H9 (cell line): ENCODE results near the gene AFDN. TPM values are rescaled to one million over a fixed set of nuclear protein-coding genes. Genes with fewer than 3 reads are reported as not detected.

ENCODE experiments used
- DNase-seq: peaks from one replicate; pipeline ENCODE4 v3.0.0-alpha.2; 2017
- H2AFZ ChIP-seq: one replicate; pipeline ENCODE4 v1.6.1; 2013; ENCODE audit warnings: mild to moderate bottlenecking, low read length, control low read depth, moderate library complexity
- H2AK5ac ChIP-seq: 2 replicates; pipeline ENCODE4 v1.6.1; 2013; ENCODE audit warnings: low read length, control low read depth, mixed read lengths; ENCODE audit not compliant: insufficient read length
- H2BK120ac ChIP-seq: one replicate; pipeline ENCODE4 v1.6.1; 2013; ENCODE audit warnings: low read depth, mild to moderate bottlenecking, low read length, control low read depth, inconsistent platforms; ENCODE audit not compliant: poor library complexity, severe bottlenecking
- H2BK12ac ChIP-seq: 2 replicates; pipeline ENCODE4 v1.6.1; 2013; ENCODE audit warnings: low read length, control low read depth, mixed read lengths, low read depth; ENCODE audit not compliant: insufficient read length
- H2BK15ac ChIP-seq: 2 replicates; pipeline ENCODE4 v1.6.1; 2013; ENCODE audit warnings: low read depth, low read length, control low read depth
- H2BK20ac ChIP-seq: one replicate; pipeline ENCODE4 v1.6.1; 2013; ENCODE audit warnings: low read depth, mild to moderate bottlenecking, low read length, control low read depth, inconsistent platforms; ENCODE audit not compliant: poor library complexity, severe bottlenecking
- H2BK5ac ChIP-seq: 2 replicates; pipeline ENCODE4 v1.6.1; 2013; ENCODE audit warnings: low read length, control low read depth, mixed read lengths; ENCODE audit not compliant: insufficient read length
- H3K14ac ChIP-seq: 2 replicates; pipeline ENCODE4 v1.6.1; 2013; ENCODE audit warnings: low read length, control low read depth; ENCODE audit not compliant: insufficient read depth
- H3K18ac ChIP-seq: 2 replicates; pipeline ENCODE4 v1.6.1; 2013; ENCODE audit warnings: low read depth, mild to moderate bottlenecking, mixed read lengths, low read length, control low read depth; ENCODE audit not compliant: insufficient read length
- H3K23ac ChIP-seq: 2 replicates; pipeline ENCODE4 v1.6.1; 2013; ENCODE audit warnings: low read length, control low read depth, mixed read lengths, low read depth; ENCODE audit not compliant: insufficient read length
- H3K23me2 ChIP-seq: 2 replicates; pipeline ENCODE4 v1.6.1; 2013; ENCODE audit warnings: low read depth, mild to moderate bottlenecking, mixed read lengths, low read length, control low read depth; ENCODE audit not compliant: insufficient read length, poor library complexity, severe bottlenecking
- H3K27ac ChIP-seq: 2 replicates; pipeline ENCODE4 v1.5.1; 2013; ENCODE audit warnings: low read length, control low read depth, mixed read lengths, low read depth; ENCODE audit not compliant: insufficient read length
- H3K27me3 ChIP-seq: 2 replicates; pipeline ENCODE4 v1.6.1; 2013; ENCODE audit warnings: low read length, control low read depth, inconsistent platforms; ENCODE audit not compliant: insufficient read depth
- H3K4ac ChIP-seq: 2 replicates; pipeline ENCODE4 v1.6.1; 2013; ENCODE audit warnings: low read depth, mild to moderate bottlenecking, control low read depth, inconsistent platforms, low read length, moderate library complexity
- H3K4me1 ChIP-seq: 2 replicates; pipeline ENCODE4 v1.6.1; 2013; ENCODE audit warnings: low read length, control low read depth, inconsistent platforms; ENCODE audit not compliant: insufficient read depth
- H3K4me2 ChIP-seq: 2 replicates; pipeline ENCODE4 v1.6.1; 2013; ENCODE audit warnings: low read length, control low read depth, mixed read lengths; ENCODE audit not compliant: insufficient read length, insufficient read depth
- H3K56ac ChIP-seq: 2 replicates; pipeline ENCODE4 v1.6.1; 2013; ENCODE audit warnings: low read depth, mild to moderate bottlenecking, mixed read lengths, low read length, control low read depth; ENCODE audit not compliant: insufficient read length
- H3K79me1 ChIP-seq: 2 replicates; pipeline ENCODE4 v1.6.1; 2013; ENCODE audit warnings: low read depth, mild to moderate bottlenecking, moderate library complexity, low read length, control low read depth, inconsistent platforms; ENCODE audit not compliant: insufficient read depth, poor library complexity, severe bottlenecking
- H3K79me2 ChIP-seq: 2 replicates; pipeline ENCODE4 v1.6.1; 2013; ENCODE audit warnings: low read length, control low read depth, inconsistent platforms; ENCODE audit not compliant: insufficient read depth
- H3K9ac ChIP-seq: 2 replicates; pipeline ENCODE4 v1.6.1; 2013; ENCODE audit warnings: low read length, control low read depth, mixed read lengths; ENCODE audit not compliant: insufficient read length; ENCODE audit errors: extremely low read depth
- H3K9me3 ChIP-seq: one replicate; pipeline ENCODE4 v1.6.1; 2013; ENCODE audit warnings: low read depth, low read length, inconsistent platforms; ENCODE audit not compliant: control insufficient read depth
- H3T11ph ChIP-seq: one replicate; pipeline ENCODE4 v1.6.1; 2013; ENCODE audit warnings: mild to moderate bottlenecking, low read length, control low read depth, inconsistent platforms
- H4K20me1 ChIP-seq: one replicate; pipeline ENCODE4 v1.6.1; 2013; ENCODE audit not compliant: control insufficient read depth, insufficient read length, insufficient read depth
- H4K5ac ChIP-seq: 2 replicates; pipeline ENCODE4 v1.6.1; 2013; ENCODE audit warnings: low read depth, mild to moderate bottlenecking, mixed read lengths, low read length, control low read depth; ENCODE audit not compliant: insufficient read length
- H4K8ac ChIP-seq: replicated peaks from 2 replicates; pipeline ENCODE4 v1.6.1; 2013; ENCODE audit warnings: low read length, control low read depth, mixed read lengths, low read depth; ENCODE audit not compliant: insufficient read length
- H4K91ac ChIP-seq: 2 replicates; pipeline ENCODE4 v1.6.1; 2013; ENCODE audit warnings: low read depth, mild to moderate bottlenecking, moderate library complexity, mixed read lengths, low read length, control low read depth; ENCODE audit not compliant: insufficient read length
- H3K27ac Mint-ChIP-seq, 3 experiments: 2 replicates in 2 of 3; 3 replicates in 1 of 3; pipeline ENCODE4 v1.8.0; 2020 to 2021; ENCODE audit warnings: mixed read lengths in 3 of 3, mild to moderate bottlenecking in 1 of 3, moderate library complexity in 1 of 3
- H3K27me3 Mint-ChIP-seq: 2 replicates; pipeline ENCODE4 v1.8.0; 2021; ENCODE audit warnings: low read depth, mild to moderate bottlenecking, moderate library complexity, mixed read lengths
- H3K36me3 Mint-ChIP-seq, 3 experiments: 2 replicates in 2 of 3; 3 replicates in 1 of 3; pipeline ENCODE4 v1.8.0; 2020 to 2021; ENCODE audit warnings: low read depth in 3 of 3, mixed read lengths in 3 of 3; ENCODE audit not compliant: insufficient read depth in 1 of 3
- H3K4me1 Mint-ChIP-seq, 2 experiments: 2 replicates each; pipeline ENCODE4 v1.8.0; 2020; ENCODE audit warnings: mixed read lengths in 2 of 2
- H3K4me3 Mint-ChIP-seq, 2 experiments: 2 replicates in 1 of 2; 3 replicates in 1 of 2; pipeline ENCODE4 v1.8.0; 2020 to 2021; ENCODE audit warnings: mild to moderate bottlenecking in 2 of 2, mixed read lengths in 2 of 2, moderate library complexity in 1 of 2
- H3K9me3 Mint-ChIP-seq, 2 experiments: 2 replicates in 1 of 2; 3 replicates in 1 of 2; pipeline ENCODE4 v1.8.0; 2020; ENCODE audit warnings: mild to moderate bottlenecking in 2 of 2, mixed read lengths in 2 of 2, moderate library complexity in 1 of 2
- CTCF ChIP-seq: fragments of 200-600 bp; sonication (generic); conservative IDR thresholded peaks from 3 replicates; pipeline ENCODE4 v1.8.0; 2021; ENCODE audit warnings: antibody characterized with exemption, mild to moderate bottlenecking
- WGBS: extraction: QIAGEN DNeasy Blood & Tissue Kit; methylation state at CpG from one replicate; pipeline ENCODE4 v1.1.7; 2013; ENCODE audit warnings: missing lambda C conversion rate, low lambda C conversion rate, mixed read lengths; ENCODE audit not compliant: insufficient read length; ENCODE audit errors: extremely low coverage; 5-methylcytosine and 5-hydroxymethylcytosine counted together
- total RNA-seq: library from RNA; stranded (reverse); gene quantifications from 2 replicates; pipeline ENCODE4 v1.2.1, GENCODE V29; 2021

AFDN gene
- total RNA-seq, 1 experiment from 2014 or later: 157 TPM

- WGBS: no CpG with 5 or more reads among the region's 3 CpGs
- H3K27me3 Mint-ChIP-seq: no peaks in the 10 kb centered on the region; the same call in 1 of the 2 replicates
- H3K23ac ChIP-seq: no peak overlapping the region
- peaks cover 0 to 5% of the 10 kb centered on the region in 2 experiments; a peak in 2 of 4 replicates for H3K4me1 Mint-ChIP-seq
- no peak overlapping the region for H3T11ph ChIP-seq
- H3K9ac ChIP-seq: no peak overlapping the region
- no peaks in the 10 kb centered on the region; the same call in 1 of the 2 replicates for H3K4me1 ChIP-seq
- no peak overlapping the region for H2BK12ac ChIP-seq
- no peak for DNase-seq
- no peaks in the 10 kb centered on the region for H3K9me3 ChIP-seq
- peaks cover 0 to 10% (median 3%) of the 10 kb centered on the region in 3 experiments; a peak in 5 of 7 replicates for H3K36me3 Mint-ChIP-seq
- peaks cover 14 to 17% of the 10 kb centered on the region in 2 experiments for H3K9me3 Mint-ChIP-seq
- no peak overlapping the region for H3K4me3 Mint-ChIP-seq
- TF ChIP-seq CTCF: no peak
- no peak overlapping the region for H3K27ac ChIP-seq
- no peak overlapping the region for H3K4me2 ChIP-seq
- H2AFZ ChIP-seq: no peak overlapping the region
- no peak overlapping the region for H3K56ac ChIP-seq
- no peaks in the 10 kb centered on the region for H3K23me2 ChIP-seq
- H2BK5ac ChIP-seq: no peak overlapping the region
- no peak overlapping the region; a peak in 1 of 7 replicates for H3K27ac Mint-ChIP-seq
- H2AK5ac ChIP-seq: no peak overlapping the region
- no peak overlapping the region for H3K14ac ChIP-seq
- H4K5ac ChIP-seq: no peak overlapping the region
- no peaks in the 10 kb centered on the region for H4K20me1 ChIP-seq
- no peak overlapping the region for H4K8ac ChIP-seq
- no peak overlapping the region for H2BK20ac ChIP-seq
- H2BK120ac ChIP-seq: no peak overlapping the region
- H3K79me2 ChIP-seq: no peaks in the 10 kb centered on the region
- no peaks in the 10 kb centered on the region for H3K79me1 ChIP-seq
- H3K4ac ChIP-seq: no peak overlapping the region
- no peak overlapping the region for H4K91ac ChIP-seq
- H2BK15ac ChIP-seq: no peak overlapping the region
- no peaks in the 10 kb centered on the region for H3K27me3 ChIP-seq
- H3K18ac ChIP-seq: no peak overlapping the region
These were observed 181.1 kb downstream of the AFDN start for GRCh38 chr6:168007592-168008338.
